SK-N-MC (cell line): ENCODE measurements around the gene MCOLN1.

Experiments
- EZH2 ChIP-seq: fragments of 200-600 bp; sonication (generic); IDR thresholded peaks from one replicate; pipeline ENCODE4 v1.6.1; 2017; ENCODE audit warnings: antibody characterized with exemption
- FOXP2 ChIP-seq: optimal IDR thresholded peaks from 2 replicates; pipeline ENCODE3; 2011; ENCODE audit warnings: mild to moderate bottlenecking, moderate library complexity; ENCODE audit not compliant: insufficient read depth; ENCODE audit errors: extremely low read length, control extremely low read depth
- POLR2AphosphoS5 ChIP-seq: IDR thresholded peaks from 2 replicates; pipeline ENCODE4 v1.6.1; 2012; ENCODE audit warnings: mild to moderate bottlenecking, low read depth, low read length, borderline replicate concordance

DNA sequence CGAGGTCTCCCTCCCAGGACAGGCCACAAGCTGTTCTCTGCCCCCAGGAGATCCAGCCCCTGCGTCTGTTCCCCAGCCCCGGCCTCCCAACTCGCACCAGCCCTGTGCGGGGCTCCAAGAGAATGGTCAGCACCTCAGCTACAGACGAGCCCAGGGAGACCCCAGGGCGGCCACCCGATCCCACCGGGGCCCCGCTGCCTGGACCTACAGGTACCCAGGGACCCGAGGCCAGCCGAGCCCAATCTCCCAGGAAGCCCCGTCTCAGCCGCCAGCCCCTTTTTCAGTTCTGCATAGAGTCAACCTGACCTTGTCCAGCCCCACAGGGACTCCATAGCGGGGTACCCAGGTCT is 19.0 kb downstream of the MCOLN1 start:
- TF ChIP-seq EZH2 (no peak), POLR2AphosphoS5 (no peak), FOXP2 (no peak)
